ENCODE measurements around the gene CFDP1.

- TF ChIP-seq CTCF (IDR thresholded peaks at IDR 0.05; ENCODE audit: borderline replicate concordance, extremely low read depth, low read length, poor library complexity, severe bottlenecking), result no peak
- no peak for TF ChIP-seq EZH2 (IDR thresholded peaks at IDR 0.05; ENCODE audit: borderline replicate concordance, low read depth, low read length, severe bottlenecking)
Measured at GRCh38 chr16:75413951-75414350, 19.4 kb downstream of the CFDP1 start.
